LNCAP (cell line): ENCODE data around the gene NCOR2.

ENCODE experiments used
- TF ChIP-seq, protein P1 (sequence below): fragments of 450-650 bp; IDR thresholded peaks from 2 replicates; pipeline ENCODE4 v1.5.1; 2017; ENCODE audit warnings: mild to moderate bottlenecking

Gene NCOR2

GRCh38 chr12:124578854-124579253, 11.4 kb upstream of the NCOR2 start:
- TF ChIP-seq, protein P1, sequence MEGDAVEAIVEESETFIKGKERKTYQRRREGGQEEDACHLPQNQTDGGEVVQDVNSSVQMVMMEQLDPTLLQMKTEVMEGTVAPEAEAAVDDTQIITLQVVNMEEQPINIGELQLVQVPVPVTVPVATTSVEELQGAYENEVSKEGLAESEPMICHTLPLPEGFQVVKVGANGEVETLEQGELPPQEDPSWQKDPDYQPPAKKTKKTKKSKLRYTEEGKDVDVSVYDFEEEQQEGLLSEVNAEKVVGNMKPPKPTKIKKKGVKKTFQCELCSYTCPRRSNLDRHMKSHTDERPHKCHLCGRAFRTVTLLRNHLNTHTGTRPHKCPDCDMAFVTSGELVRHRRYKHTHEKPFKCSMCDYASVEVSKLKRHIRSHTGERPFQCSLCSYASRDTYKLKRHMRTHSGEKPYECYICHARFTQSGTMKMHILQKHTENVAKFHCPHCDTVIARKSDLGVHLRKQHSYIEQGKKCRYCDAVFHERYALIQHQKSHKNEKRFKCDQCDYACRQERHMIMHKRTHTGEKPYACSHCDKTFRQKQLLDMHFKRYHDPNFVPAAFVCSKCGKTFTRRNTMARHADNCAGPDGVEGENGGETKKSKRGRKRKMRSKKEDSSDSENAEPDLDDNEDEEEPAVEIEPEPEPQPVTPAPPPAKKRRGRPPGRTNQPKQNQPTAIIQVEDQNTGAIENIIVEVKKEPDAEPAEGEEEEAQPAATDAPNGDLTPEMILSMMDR = no peak

- TF ChIP-seq, protein P1 = no peak
Measured at GRCh38 chr12:124578445-124578844, 11.0 kb upstream of the NCOR2 start.

DNA sequence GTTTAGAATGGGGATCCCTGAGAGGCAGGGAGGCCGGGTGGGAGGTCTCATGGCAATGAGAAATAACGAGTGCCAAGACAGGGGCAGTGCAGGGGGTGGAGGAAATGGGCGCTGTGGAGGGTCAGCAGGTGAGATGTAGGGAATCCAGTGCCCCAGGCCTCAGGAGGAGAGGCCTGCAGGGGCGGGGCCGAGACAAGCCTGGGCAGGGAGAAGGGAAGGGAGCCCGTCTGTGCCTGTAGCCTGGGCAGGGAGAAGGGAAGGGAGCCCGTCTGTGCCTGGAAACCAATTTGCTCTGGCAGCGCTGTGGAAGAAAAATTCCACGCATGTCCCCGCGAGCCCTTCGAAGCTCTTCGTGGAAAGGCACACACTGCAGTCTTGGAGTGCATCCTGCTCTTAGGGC, 10.6 kb upstream of the NCOR2 start:
- TF ChIP-seq, protein P1 = no peak

GRCh38 chr12:124577374-124577773, 10.0 kb upstream of the NCOR2 start:
- TF ChIP-seq, protein P1 = no peak

- TF ChIP-seq, protein P1 = no peak
Measured at GRCh38 chr12:124576061-124576650, 8.7 kb upstream of the NCOR2 start.

- TF ChIP-seq, protein P1 = no peak
Measured at GRCh38 chr12:124573839-124574786, 6.7 kb upstream of the NCOR2 start.

- TF ChIP-seq, protein P1 = no peak
Measured at GRCh38 chr12:124571556-124571955, 4.1 kb upstream of the NCOR2 start.
